Astrocyte (in vitro differentiated cells and primary cell): ENCODE measurements around the gene DGKI.

Experiments
- CTCF ChIP-seq: IDR thresholded peaks from 2 replicates; pipeline ENCODE4 v1.5.1; 2011; ENCODE audit warnings: low read depth, mild to moderate bottlenecking, inconsistent platforms, low read length, moderate library complexity; ENCODE audit not compliant: insufficient read depth
- EZH2 ChIP-seq: IDR thresholded peaks from 2 replicates; pipeline ENCODE4 v1.6.1; 2012; ENCODE audit warnings: mild to moderate bottlenecking, low read length, inconsistent platforms; ENCODE audit not compliant: insufficient read depth

- no peak for TF ChIP-seq CTCF
- no peak for TF ChIP-seq EZH2
These were observed 377.5 kb downstream of the DGKI start for GRCh38 chr7:137469191-137469811.
